Central memory CD4-positive, alpha-beta T cell (primary cell): ENCODE results near the gene STX7.

Experiments used
- DNase-seq: peaks from one replicate; pipeline ENCODE4 v3.0.0; 2022

Gene STX7

DNA sequence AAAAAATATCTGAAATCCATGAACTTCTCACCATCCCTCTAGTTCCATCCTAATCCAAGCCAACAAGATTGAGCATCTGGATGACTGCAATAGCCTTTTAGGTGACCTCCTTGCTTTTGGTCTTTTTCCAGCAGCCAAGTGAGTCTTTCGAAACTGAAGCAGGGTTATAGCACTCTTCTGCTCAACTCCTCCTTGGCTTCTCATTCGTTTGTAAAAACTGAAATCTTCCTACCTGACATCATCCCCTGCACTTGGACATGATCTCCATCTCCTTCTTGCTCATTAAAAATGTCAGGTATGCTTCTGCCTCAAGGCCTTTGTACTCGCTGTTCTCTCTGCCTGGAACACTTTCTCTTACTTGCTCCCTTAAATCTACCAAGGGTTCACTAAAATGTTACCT is 46.0 kb downstream of the STX7 start:
- DNase-seq, result no peak

DNA sequence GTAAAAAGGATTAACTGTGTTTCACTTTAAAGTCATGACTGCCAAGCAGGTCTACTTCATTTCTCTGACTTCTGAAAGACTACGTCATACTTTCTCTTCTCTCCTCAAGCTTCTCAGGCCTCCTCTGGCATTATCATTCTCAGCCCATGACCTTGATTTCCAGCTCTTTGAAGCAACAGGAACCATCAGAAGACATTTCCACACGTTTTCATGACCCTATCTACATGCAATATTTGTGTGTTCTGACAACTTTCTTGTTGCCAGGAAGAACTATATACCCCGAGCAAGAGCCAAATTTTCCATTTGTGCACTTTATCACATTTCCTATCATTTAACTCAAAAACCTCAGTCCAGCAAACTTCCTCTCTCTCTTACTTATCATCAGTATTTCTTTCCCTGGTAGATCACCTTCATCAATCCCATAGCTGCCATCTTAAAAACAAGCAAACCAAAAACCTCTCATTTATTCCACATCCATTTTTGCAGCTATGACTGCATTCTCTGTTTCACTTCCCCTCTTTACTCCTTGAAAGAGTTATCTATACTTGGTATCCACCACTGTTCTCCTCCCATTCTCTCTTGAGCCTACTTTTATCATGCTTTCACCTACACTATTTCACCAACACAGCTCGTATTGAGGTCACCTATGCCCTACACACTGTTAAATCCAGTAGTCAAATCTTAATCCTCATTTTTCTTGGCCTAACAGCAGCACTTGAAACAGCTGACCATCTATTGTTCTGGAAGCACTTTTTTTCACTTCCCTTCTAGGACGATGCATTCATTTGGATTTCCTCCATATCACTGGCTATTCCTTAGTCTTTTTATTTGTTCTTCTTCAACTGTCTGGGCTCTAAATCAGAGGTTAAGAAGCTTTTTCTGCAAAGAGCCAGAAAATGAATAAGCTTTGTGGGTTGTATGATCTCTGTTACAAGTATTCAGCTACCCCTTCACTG is 47.1 kb downstream of the STX7 start:
- no peak for DNase-seq

DNA sequence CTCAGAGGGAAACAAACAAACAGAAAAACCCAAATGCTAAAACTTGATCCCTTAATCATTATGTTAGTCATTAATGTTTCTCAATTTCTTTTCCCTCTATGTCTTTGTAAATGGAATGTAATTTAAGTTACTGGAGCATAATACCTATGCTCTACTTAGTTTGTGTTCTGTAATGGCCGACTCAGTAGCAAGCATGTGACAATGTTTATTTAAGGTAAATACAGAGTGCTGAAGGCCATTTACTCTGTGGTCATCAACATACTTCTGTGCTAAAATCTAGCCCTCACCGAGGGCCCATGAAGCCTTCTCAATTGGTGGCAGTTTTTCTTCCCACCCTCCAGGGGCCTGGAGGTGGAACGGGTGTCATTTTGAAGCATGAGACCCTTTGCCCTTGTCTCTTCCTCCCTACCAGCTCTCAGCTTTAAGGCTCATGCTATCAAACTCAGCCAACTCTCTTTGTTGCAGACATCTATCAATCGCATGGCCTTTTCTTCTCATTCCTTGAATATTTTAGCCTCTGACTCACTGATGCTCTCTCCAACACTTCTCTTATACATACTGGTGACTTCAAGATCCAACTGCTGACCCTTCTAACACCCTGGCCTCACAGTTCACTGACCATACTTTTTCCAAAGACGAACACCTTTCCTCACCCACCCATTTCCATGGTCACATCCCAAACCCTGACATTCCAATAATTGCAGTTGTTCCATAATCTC is 48.2 kb downstream of the STX7 start:
- DNase-seq, result no peak

GRCh38 chr6:132461958-132462357 is 51.0 kb downstream of the STX7 start:
- no peak for DNase-seq

DNA sequence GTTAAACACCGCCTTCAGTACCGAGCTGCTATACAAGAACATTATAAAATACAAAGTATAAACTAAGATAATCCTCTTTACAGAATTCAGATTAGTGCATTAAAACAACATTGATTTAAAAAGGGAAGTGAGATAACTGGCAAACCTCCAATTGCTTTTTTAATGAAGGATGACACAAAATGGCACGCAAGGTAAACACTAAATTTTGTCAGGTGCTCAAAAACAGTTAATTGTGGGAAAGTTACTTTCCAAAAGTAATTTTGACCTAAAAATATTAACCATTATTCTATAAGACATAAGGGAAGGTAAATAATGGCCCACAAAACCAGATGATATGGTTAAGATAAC is 53.3 kb downstream of the STX7 start:
- DNase-seq, result no peak

DNA sequence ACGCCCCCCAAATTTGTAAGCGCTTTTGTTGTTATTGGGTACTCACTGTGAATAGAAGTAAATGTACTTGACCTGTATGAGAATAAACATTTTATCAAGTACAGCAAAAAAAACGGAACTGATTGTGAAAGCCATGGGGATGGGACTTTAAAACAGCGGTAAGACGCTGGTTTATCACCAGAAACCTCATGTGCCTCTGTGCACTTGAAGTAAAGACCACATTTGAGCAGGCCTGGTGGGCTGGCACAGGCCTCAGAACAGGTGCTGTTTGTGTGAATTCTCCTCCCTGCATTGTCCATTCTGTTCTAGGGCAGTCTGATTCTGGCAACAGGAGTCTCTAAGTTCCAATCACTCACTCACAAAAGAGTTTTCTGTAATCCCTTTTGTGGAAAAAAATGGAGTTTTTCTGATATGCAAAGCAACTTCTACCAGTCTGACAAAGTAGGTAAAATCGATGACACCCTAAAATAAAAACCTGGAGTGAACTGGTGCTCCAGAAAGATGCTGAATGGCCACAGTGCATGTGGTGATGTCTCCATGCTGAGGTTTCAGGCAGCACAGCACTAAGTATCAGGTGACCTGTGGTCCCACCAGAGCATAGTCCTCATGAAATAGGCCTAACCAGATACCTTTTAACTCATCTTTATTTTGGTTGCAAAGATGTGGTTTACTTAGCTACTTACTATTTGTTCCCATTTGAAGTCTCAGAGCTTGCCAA is 53.9 kb downstream of the STX7 start:
- DNase-seq, result no peak

DNA sequence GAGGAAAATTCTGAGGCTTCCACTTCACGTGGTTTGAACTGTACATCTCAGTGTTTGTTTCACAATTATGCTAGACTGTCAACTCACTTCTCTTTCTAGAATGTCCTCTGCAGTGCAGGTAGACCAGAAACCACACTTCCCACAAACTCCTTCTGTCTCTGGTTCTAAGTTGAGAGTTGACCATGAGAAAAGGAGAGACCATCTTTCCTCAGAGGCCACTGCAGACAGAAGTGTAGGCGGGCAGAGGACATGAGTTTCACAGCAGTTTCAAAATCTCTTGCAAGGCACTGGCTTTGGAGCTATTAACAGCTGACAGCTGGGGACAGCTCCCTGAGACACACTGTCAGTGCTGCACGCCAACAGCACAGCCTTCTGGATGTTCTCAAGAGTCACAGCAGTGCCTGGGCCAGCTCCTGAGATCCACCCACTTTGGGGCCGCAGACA is 56.2 kb downstream of the STX7 start:
- DNase-seq, result no peak

- no peak for DNase-seq
Measured at GRCh38 chr6:132446855-132447241, 66.1 kb downstream of the STX7 start.

DNA sequence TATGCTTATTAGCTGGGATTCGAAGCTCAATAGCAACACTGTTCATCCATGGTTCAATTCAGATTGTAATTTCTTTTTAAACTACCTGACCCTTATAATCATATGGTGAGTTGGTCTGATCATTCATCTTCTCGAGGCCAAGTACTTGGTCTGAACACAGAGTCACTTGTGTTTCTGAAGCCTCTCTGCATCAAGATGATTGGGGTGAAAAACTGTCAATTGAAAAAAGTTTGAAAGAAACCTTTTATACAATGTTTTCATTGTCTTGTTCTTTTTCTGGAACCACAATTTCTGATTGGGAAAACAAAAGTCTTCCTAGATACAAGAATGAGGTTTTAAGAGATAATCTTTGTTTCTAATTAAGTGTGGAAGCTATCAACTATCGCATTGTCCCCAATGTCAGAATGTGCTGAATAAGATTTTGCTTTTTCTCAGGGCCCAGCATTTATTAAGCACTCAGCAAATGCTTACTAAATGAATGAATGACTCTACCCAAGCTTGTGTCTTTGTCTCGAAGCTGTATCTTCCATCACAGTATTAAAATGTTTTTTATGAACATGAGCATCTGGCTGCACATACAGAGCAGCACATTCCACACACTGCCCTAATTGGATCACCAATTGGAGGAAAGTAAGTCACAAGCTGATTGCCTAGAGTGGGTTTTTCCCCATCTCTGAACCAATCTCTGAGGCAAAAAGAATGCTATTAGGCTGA is 66.6 kb downstream of the STX7 start:
- no peak for DNase-seq

DNA sequence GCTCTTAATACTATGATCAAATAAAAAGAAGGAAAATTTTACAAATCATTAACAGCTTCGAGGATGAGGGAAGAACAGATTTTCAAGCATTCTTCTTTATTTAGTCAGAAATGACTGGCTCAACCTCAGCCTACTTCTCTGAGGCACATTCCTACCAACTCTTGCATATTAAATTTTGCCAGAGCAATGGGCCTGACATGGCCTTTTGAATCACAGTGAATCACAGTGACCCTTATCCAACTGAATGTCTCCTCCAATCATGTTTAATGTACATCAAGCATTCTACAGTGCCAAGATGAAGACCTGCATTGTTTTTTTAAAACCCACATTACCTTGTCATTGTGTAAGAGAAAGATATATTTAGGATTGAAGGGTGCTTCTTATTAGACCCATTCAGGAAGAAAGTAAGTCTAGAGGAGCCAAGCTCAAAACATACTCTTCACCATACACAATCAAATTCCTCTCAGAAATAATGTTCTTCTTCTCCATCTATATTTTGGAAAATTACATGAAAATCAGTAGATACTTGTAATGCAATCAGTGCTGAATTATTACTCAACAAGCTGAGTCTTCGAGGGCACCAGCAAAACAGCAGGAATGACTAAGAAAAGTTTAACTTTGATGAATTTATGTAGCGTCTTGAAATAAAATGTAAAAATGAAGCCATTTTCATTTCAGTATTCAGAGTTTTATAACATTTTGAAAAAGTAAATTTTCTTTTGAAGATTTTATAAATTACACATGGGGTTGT is 67.5 kb downstream of the STX7 start:
- DNase-seq, result no peak

DNA sequence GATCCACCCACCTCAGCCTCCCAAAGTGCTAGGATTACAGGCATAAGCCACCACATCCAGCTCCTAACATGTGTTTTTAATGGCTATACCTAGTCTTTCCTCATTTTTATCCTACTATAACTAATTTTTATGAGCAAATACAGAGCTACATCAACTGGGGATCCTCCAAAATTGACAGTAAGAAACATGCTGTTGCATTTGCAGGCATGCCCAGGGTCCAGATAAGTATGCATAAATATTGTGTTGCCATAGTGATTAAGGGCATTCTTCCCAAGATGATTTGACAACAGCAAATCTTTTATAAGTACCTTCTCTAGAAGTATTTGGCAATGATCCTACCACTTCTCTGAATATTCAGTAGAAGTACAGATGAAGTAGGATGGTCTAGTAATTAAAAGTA is 69.7 kb downstream of the STX7 start:
- no peak for DNase-seq

DNA sequence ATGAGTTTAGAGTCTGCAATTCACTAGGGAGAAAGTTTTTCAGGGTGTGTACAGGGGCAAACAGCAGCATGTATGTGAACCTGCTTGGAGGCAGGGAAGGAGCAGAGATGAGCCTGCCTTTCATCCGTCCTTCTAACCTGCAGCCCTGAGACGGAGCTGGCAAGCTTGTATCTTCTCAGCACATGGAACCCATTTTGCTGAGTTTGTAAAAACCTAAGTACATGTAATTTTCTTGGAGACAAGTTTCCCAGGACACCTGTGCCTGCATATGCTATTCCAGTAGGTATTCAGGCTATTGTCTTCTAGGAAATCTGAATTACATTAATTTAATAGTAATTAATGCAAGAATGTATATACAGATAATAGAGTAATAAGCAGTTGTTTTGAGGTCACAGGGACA is 82.8 kb downstream of the STX7 start:
- DNase-seq, result no peak

DNA sequence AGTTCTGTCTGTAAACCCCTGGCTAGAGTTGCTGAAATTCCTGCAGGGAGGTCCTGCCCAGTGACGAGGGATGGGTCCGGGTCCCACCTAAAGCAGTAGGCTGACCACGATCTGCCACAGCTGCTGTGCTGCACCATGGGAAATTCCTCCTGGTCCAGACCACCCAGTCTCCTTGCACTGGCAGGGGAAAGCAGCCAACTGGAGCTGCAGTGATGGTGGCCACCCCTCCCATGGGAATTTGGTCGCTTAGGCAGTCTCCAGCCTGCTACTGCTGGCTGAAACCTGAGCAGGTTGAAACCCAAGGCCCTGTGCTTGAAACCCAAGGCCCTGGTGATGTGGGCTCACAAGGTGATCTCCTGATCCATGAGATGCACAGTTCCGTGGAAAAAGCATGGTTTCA is 87.7 kb downstream of the STX7 start:
- DNase-seq, result no peak

DNA sequence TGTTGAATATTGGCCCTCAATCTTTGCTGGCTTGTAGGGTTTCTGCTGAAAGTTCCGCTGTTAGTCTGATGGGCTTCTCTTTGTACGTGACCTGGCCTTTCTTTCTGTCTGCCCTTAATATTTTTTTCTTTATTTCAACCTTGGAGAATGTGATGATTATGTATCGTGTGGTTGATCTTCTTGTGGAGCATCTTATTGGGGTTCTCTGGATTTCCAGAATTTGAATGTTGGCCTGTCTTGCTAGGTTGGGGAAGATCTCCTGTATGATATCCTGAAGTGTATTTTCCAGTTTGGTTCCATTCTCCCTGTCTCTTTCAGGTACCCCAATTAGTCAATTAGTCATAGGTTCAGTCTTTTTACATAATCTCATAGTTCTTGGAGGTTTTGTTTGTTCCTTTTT is 89.1 kb downstream of the STX7 start:
- no peak for DNase-seq

GRCh38 chr6:132418235-132418965 is 94.5 kb downstream of the STX7 start:
- DNase-seq, result no peak

GRCh38 chr6:132414761-132415160 is 98.2 kb downstream of the STX7 start:
- DNase-seq, result no peak

- no peak for DNase-seq
Measured at GRCh38 chr6:132414322-132414721, 98.6 kb downstream of the STX7 start.

- DNase-seq, result no peak
Measured at GRCh38 chr6:132413499-132413802, 99.5 kb downstream of the STX7 start.

- no peak for DNase-seq
Measured at GRCh38 chr6:132412656-132413498, 100.0 kb downstream of the STX7 start.

GRCh38 chr6:132411296-132411695 is 101.6 kb downstream of the STX7 start:
- DNase-seq, result no peak

DNA sequence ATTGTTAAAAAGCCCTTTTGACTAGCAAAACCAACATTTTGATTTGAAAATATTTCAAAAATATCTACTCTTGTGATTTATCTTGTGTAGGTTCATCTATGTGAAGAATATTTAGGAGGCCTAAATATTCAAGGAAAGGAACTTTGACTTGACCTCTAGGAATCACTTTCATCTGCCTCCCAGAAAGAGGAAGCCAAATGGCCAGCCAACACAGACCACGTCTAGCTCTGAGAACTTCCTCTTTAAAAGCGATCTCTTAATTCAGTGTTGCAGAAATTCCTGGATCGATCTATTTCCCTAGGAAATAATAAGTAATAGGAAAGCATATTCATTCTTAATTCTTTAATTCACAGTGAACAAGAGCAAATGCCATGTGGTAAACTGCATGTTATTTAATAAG is 102.1 kb downstream of the STX7 start:
- DNase-seq, result no peak
